HEK293 (cell line): Measurements from ENCODE around the gene SPTLC1.
A peak's percentile ranks its signal among the peaks of the same experiment; 100 is the strongest.

ENCODE experiments used
- GFI1B ChIP-seq: fragments of 450-650 bp; formaldehyde crosslinking; IDR thresholded peaks from 2 replicates; pipeline ENCODE4 v1.5.1; 2016; ENCODE audit warnings: missing biosample characterization, missing genetic modification characterization
- GLIS1 ChIP-seq: fragments of 450-650 bp; formaldehyde crosslinking; IDR thresholded peaks from 2 replicates; pipeline ENCODE4 v1.5.1; 2016; ENCODE audit warnings: missing biosample characterization, missing genetic modification characterization
- GLIS2 ChIP-seq: fragments of 450-650 bp; formaldehyde crosslinking; IDR thresholded peaks from 2 replicates; pipeline ENCODE4 v1.5.1; 2016; ENCODE audit warnings: missing biosample characterization, missing genetic modification characterization
- KLF8 ChIP-seq: fragments of 450-650 bp; formaldehyde crosslinking; IDR thresholded peaks from 2 replicates; pipeline ENCODE4 v1.5.1; 2016; ENCODE audit warnings: missing biosample characterization, missing genetic modification characterization
- MZF1 ChIP-seq: fragments of 450-650 bp; formaldehyde crosslinking; IDR thresholded peaks from 2 replicates; pipeline ENCODE4 v1.5.1; 2017; ENCODE audit warnings: missing biosample characterization, missing genetic modification characterization, borderline replicate concordance
- SALL2 ChIP-seq: fragments of 450-650 bp; formaldehyde crosslinking; IDR thresholded peaks from 2 replicates; pipeline ENCODE4 v1.5.0; 2017; ENCODE audit warnings: missing biosample characterization, mild to moderate bottlenecking, missing genetic modification characterization, borderline replicate concordance
- SCRT1 ChIP-seq: fragments of 450-650 bp; formaldehyde crosslinking; IDR thresholded peaks from 2 replicates; pipeline ENCODE4 v1.5.1; 2016; ENCODE audit warnings: missing biosample characterization, missing genetic modification characterization, borderline replicate concordance
- SCRT2 ChIP-seq: fragments of 450-650 bp; formaldehyde crosslinking; IDR thresholded peaks from 2 replicates; pipeline ENCODE4 v1.5.1; 2016; ENCODE audit warnings: missing biosample characterization, missing genetic modification characterization
- YY2 ChIP-seq: fragments of 450-650 bp; formaldehyde crosslinking; IDR thresholded peaks from 2 replicates; pipeline ENCODE4 v1.5.1; 2016; ENCODE audit warnings: missing biosample characterization, missing genetic modification characterization
- ZBTB8A ChIP-seq: fragments of 450-650 bp; formaldehyde crosslinking; IDR thresholded peaks from 2 replicates; pipeline ENCODE4 v1.5.1; 2016; ENCODE audit warnings: missing biosample characterization, missing genetic modification characterization
- ZNF19 ChIP-seq: fragments of 450-650 bp; formaldehyde crosslinking; IDR thresholded peaks from 2 replicates; pipeline ENCODE4; 2016; ENCODE audit warnings: missing biosample characterization, missing genetic modification characterization, low read depth
- ZNF302 ChIP-seq: fragments of 450-650 bp; formaldehyde crosslinking; IDR thresholded peaks from 2 replicates; pipeline ENCODE4 v1.5.1; 2016; ENCODE audit warnings: missing biosample characterization, missing genetic modification characterization, low read depth
- ZNF510 ChIP-seq: fragments of 450-650 bp; formaldehyde crosslinking; IDR thresholded peaks from 2 replicates; pipeline ENCODE4 v1.5.1; 2018; ENCODE audit warnings: mild to moderate bottlenecking, missing genetic modification characterization, missing biosample characterization; ENCODE audit not compliant: insufficient replicate concordance
- ZNF548 ChIP-seq: fragments of 450-650 bp; formaldehyde crosslinking; IDR thresholded peaks from 2 replicates; pipeline ENCODE4 v1.5.1; 2016; ENCODE audit warnings: missing biosample characterization, missing genetic modification characterization
- ZNF560 ChIP-seq: fragments of 450-650 bp; formaldehyde crosslinking; IDR thresholded peaks from 2 replicates; pipeline ENCODE4 v1.5.1; 2017; ENCODE audit warnings: missing biosample characterization, missing genetic modification characterization, borderline replicate concordance
- ZNF610 ChIP-seq: fragments of 450-650 bp; formaldehyde crosslinking; IDR thresholded peaks from 2 replicates; pipeline ENCODE4 v1.5.1; 2016; ENCODE audit warnings: missing biosample characterization, missing genetic modification characterization, borderline replicate concordance
- ZNF626 ChIP-seq: fragments of 450-650 bp; sonication (Bioruptor Pico); formaldehyde crosslinking; IDR thresholded peaks from 2 replicates; pipeline ENCODE4 v1.5.1; 2018; ENCODE audit warnings: missing biosample characterization, missing genetic modification characterization, inconsistent platforms
- ZNF654 ChIP-seq: fragments of 450-650 bp; formaldehyde crosslinking; IDR thresholded peaks from 2 replicates; pipeline ENCODE4 v1.5.1; 2016; ENCODE audit warnings: low read depth, missing biosample characterization, missing genetic modification characterization
- ZNF830 ChIP-seq: fragments of 450-650 bp; IDR thresholded peaks from 2 replicates; pipeline ENCODE4 v1.5.0; 2018; ENCODE audit warnings: missing biosample characterization, missing genetic modification characterization, low read depth, mild to moderate bottlenecking, moderate library complexity
- ZSCAN16 ChIP-seq: fragments of 450-650 bp; formaldehyde crosslinking; IDR thresholded peaks from 2 replicates; pipeline ENCODE4 v1.5.1; 2016; ENCODE audit warnings: missing biosample characterization, missing genetic modification characterization
- TF ChIP-seq, protein P1 (sequence below): fragments of 450-650 bp; formaldehyde crosslinking; IDR thresholded peaks from 2 replicates; pipeline ENCODE4 v1.5.1; 2016; ENCODE audit warnings: missing biosample characterization, missing genetic modification characterization
- TF ChIP-seq, protein P2 (sequence below): fragments of 450-650 bp; formaldehyde crosslinking; IDR thresholded peaks from 2 replicates; pipeline ENCODE4 v1.5.1; 2016; ENCODE audit warnings: missing biosample characterization, missing genetic modification characterization
- TF ChIP-seq, protein P3 (sequence below): fragments of 450-650 bp; formaldehyde crosslinking; IDR thresholded peaks from 2 replicates; pipeline ENCODE4 v1.5.1; 2016; ENCODE audit warnings: missing biosample characterization, missing genetic modification characterization
- TF ChIP-seq, protein P4 (sequence below): fragments of 450-650 bp; formaldehyde crosslinking; IDR thresholded peaks from 2 replicates; pipeline ENCODE4 v1.5.1; 2016; ENCODE audit warnings: missing biosample characterization, missing genetic modification characterization
- TF ChIP-seq, protein P5 (sequence below): fragments of 450-650 bp; formaldehyde crosslinking; IDR thresholded peaks from 2 replicates; pipeline ENCODE4 v1.5.1; 2016; ENCODE audit warnings: missing biosample characterization, missing genetic modification characterization
- TF ChIP-seq, protein P6 (sequence below): fragments of 450-650 bp; formaldehyde crosslinking; IDR thresholded peaks from 2 replicates; pipeline ENCODE4 v1.5.1; 2017; ENCODE audit warnings: missing biosample characterization, missing genetic modification characterization
- TF ChIP-seq, protein P7 (sequence below): fragments of 450-650 bp; IDR thresholded peaks from 2 replicates; pipeline ENCODE4 v1.5.1; 2018; ENCODE audit warnings: missing biosample characterization, mild to moderate bottlenecking, missing genetic modification characterization

The SPTLC1 gene

DNA sequence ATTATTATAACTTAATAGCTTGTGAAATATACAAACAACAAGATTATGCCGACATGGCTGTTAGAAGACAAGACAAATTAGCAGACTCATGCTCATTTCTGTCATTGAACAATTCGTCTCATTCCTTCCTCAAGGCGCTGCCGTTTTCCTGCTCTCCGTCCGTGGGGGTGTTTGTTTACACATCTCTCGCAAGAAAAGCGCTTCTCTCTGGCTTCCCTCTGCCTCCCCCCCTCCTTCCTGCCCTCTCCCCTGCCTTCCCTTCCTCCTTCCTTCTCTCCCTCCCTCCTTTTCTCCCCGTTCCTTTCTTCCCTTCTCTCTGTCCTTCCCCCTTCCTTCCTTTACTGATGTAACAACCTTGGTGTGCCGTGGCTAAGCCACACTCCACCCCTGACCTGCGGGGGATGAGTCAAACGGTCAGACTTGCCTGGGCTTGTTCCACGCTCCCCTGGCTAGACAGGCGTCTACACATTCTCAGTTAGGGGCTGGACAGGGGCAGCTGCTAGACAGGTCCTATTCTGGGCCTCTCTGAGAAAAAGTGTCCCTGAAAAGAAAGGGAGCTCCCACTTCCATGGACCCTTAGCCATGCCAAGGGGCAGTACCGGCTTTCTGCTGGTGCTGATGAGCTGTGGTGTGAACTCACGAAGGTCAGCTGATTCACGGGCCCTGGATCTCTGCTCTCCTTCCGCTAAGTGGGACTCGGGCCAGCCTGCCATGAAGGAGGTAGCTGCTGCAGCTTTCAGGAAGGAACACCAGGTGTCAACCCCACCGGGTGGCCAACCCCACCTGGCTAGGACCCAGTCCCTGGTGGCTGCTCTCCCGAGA is 32.0 kb upstream of the SPTLC1 start (continued):
- TF ChIP-seq, protein P1, sequence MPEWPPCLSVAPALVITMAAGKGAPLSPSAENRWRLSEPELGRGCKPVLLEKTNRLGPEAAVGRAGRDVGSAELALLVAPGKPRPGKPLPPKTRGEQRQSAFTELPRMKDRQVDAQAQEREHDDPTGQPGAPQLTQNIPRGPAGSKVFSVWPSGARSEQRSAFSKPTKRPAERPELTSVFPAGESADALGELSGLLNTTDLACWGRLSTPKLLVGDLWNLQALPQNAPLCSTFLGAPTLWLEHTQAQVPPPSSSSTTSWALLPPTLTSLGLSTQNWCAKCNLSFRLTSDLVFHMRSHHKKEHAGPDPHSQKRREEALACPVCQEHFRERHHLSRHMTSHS (tag by site-specific recombination), result no peak
- TF ChIP-seq SCRT1 (tag by site-specific recombination) (no peak), YY2 (no peak), MZF1 (tag by site-specific recombination) (no peak), ZNF830 (tag by site-specific recombination) (no peak), ZNF610 (tag by site-specific recombination) (no peak), KLF8 (peak; percentile 73; the same call in 1 of the 2 replicates), ZNF626 (tag by site-specific recombination) (no peak), ZNF510 (tag by site-specific recombination) (no peak), GFI1B (tag by site-specific recombination) (no peak), ZNF19 (no peak), ZNF654 (tag by site-specific recombination) (no peak), ZBTB8A (tag by site-specific recombination) (no peak), GLIS2 (tag by site-specific recombination) (peak; percentile 68; the same call in 1 of the 2 replicates), SALL2 (tag by site-specific recombination) (no peak), ZNF548 (tag by site-specific recombination) (no peak), ZNF302 (tag by site-specific recombination) (no peak), ZSCAN16 (tag by site-specific recombination) (no peak), ZNF560 (tag by site-specific recombination) (no peak), SCRT2 (tag by site-specific recombination) (0 out of 2 replicates have a peak, but pooled peaks have one; percentile 9), GLIS1 (peak; percentile 90)
- TF ChIP-seq, protein P2, sequence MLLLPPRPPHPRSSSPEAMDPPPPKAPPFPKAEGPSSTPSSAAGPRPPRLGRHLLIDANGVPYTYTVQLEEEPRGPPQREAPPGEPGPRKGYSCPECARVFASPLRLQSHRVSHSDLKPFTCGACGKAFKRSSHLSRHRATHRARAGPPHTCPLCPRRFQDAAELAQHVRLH, result no peak
- TF ChIP-seq, protein P3, sequence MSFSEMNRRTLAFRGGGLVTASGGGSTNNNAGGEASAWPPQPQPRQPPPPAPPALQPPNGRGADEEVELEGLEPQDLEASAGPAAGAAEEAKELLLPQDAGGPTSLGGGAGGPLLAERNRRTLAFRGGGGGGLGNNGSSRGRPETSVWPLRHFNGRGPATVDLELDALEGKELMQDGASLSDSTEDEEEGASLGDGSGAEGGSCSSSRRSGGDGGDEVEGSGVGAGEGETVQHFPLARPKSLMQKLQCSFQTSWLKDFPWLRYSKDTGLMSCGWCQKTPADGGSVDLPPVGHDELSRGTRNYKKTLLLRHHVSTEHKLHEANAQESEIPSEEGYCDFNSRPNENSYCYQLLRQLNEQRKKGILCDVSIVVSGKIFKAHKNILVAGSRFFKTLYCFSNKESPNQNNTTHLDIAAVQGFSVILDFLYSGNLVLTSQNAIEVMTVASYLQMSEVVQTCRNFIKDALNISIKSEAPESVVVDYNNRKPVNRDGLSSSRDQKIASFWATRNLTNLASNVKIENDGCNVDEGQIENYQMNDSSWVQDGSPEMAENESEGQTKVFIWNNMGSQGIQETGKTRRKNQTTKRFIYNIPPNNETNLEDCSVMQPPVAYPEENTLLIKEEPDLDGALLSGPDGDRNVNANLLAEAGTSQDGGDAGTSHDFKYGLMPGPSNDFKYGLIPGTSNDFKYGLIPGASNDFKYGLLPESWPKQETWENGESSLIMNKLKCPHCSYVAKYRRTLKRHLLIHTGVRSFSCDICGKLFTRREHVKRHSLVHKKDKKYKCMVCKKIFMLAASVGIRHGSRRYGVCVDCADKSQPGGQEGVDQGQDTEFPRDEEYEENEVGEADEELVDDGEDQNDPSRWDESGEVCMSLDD (tag by site-specific recombination), result no peak
- TF ChIP-seq, protein P4, sequence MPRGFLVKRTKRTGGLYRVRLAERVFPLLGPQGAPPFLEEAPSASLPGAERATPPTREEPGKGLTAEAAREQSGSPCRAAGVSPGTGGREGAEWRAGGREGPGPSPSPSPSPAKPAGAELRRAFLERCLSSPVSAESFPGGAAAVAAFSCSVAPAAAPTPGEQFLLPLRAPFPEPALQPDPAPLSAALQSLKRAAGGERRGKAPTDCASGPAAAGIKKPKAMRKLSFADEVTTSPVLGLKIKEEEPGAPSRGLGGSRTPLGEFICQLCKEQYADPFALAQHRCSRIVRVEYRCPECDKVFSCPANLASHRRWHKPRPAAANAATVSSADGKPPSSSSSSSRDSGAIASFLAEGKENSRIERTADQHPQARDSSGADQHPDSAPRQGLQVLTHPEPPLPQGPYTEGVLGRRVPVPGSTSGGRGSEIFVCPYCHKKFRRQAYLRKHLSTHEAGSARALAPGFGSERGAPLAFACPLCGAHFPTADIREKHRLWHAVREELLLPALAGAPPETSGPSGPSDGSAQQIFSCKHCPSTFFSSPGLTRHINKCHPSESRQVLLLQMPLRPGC, result no peak
- TF ChIP-seq, protein P5, sequence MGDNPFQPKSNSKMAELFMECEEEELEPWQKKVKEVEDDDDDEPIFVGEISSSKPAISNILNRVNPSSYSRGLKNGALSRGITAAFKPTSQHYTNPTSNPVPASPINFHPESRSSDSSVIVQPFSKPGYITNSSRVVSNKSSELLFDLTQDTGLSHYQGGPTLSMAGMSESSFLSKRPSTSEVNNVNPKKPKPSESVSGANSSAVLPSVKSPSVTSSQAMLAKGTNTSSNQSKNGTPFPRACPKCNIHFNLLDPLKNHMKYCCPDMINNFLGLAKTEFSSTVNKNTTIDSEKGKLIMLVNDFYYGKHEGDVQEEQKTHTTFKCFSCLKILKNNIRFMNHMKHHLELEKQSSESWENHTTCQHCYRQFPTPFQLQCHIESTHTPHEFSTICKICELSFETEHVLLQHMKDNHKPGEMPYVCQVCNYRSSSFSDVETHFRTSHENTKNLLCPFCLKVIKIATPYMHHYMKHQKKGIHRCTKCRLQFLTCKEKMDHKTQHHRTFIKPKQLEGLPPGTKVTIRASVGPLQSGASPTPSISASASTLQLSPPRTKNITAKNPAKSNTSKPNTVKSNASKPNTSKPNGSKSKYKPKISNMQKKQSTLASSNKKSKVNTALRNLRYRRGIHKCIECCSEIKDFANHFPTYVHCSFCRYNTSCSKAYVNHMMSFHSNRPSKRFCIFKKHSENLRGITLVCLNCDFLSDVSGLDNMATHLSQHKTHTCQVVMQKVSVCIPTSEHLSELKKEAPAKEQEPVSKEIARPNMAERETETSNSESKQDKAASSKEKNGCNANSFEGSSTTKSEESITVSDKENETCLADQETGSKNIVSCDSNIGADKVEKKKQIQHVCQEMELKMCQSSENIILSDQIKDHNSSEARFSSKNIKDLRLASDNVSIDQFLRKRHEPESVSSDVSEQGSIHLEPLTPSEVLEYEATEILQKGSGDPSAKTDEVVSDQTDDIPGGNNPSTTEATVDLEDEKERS (tag by site-specific recombination), result no peak
- TF ChIP-seq, protein P6, sequence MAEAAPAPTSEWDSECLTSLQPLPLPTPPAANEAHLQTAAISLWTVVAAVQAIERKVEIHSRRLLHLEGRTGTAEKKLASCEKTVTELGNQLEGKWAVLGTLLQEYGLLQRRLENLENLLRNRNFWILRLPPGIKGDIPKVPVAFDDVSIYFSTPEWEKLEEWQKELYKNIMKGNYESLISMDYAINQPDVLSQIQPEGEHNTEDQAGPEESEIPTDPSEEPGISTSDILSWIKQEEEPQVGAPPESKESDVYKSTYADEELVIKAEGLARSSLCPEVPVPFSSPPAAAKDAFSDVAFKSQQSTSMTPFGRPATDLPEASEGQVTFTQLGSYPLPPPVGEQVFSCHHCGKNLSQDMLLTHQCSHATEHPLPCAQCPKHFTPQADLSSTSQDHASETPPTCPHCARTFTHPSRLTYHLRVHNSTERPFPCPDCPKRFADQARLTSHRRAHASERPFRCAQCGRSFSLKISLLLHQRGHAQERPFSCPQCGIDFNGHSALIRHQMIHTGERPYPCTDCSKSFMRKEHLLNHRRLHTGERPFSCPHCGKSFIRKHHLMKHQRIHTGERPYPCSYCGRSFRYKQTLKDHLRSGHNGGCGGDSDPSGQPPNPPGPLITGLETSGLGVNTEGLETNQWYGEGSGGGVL (tag by site-specific recombination), result peak; percentile 92
- TF ChIP-seq, protein P7, sequence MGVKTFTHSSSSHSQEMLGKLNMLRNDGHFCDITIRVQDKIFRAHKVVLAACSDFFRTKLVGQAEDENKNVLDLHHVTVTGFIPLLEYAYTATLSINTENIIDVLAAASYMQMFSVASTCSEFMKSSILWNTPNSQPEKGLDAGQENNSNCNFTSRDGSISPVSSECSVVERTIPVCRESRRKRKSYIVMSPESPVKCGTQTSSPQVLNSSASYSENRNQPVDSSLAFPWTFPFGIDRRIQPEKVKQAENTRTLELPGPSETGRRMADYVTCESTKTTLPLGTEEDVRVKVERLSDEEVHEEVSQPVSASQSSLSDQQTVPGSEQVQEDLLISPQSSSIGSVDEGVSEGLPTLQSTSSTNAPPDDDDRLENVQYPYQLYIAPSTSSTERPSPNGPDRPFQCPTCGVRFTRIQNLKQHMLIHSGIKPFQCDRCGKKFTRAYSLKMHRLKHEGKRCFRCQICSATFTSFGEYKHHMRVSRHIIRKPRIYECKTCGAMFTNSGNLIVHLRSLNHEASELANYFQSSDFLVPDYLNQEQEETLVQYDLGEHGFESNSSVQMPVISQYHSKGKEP (tag by site-specific recombination), result no peak
